Vagina (tissue), 2 donors: Measurements from ENCODE around the gene PFAS. TPM values are rescaled to one million over a fixed set of nuclear protein-coding genes. Genes with fewer than 3 reads are reported as not detected.

Experiments
- DNase-seq, 2 donors: peaks; one replicate each; pipeline ENCODE4 v3.0.0-alpha.2; 2017; ENCODE audit errors: extremely low spot score in 2 of 2
- H3K27ac ChIP-seq: fragments of 200-600 bp; sonication (generic); one replicate; pipeline ENCODE4 v1.5.1; 2019
- H3K27me3 ChIP-seq: fragments of 200-600 bp; sonication (generic); one replicate; pipeline ENCODE4 v1.5.1; 2019
- H3K36me3 ChIP-seq, 2 donors: fragments of 200-600 bp; sonication (generic); one replicate each; pipeline ENCODE4 v1.5.1; 2017 to 2019
- H3K4me1 ChIP-seq: fragments of 200-600 bp; sonication (generic); one replicate; pipeline ENCODE4 v1.5.1; 2019
- H3K4me3 ChIP-seq, 2 donors: fragments of 200-600 bp; sonication (generic); 1 replicate in 1 of 2; 2 replicates in 1 of 2; pipeline ENCODE4 v1.5.1; 2016 to 2019
- H3K9me3 ChIP-seq: fragments of 200-600 bp; sonication (generic); one replicate; pipeline ENCODE4 v1.5.1; 2019
- CTCF ChIP-seq, 3 experiments: fragments of 450-650 bp in 2 of 3; fragments of 200-600 bp in 1 of 3; sonication (generic) in 1 of 3; IDR thresholded peaks; one replicate each; pipeline ENCODE4 v1.5.1; 2017 to 2019; ENCODE audit warnings: antibody characterized with exemption in 3 of 3, mild to moderate bottlenecking in 2 of 3, moderate library complexity in 2 of 3
- POLR2A ChIP-seq, 2 donors: fragments of 450-650 bp; IDR thresholded peaks; one replicate each; pipeline ENCODE4 v1.6.1; 2017; ENCODE audit warnings: antibody characterized with exemption in 2 of 2, mild to moderate bottlenecking in 2 of 2, moderate library complexity in 2 of 2
- POLR2AphosphoS5 ChIP-seq, 2 donors: sonication (generic); formaldehyde crosslinking; IDR thresholded peaks; one replicate each; pipeline ENCODE4 v1.9.0; 2017; ENCODE audit warnings: antibody characterized with exemption in 2 of 2, mild to moderate bottlenecking in 2 of 2, low read depth in 1 of 2; ENCODE audit not compliant: insufficient read depth in 1 of 2
- intact Hi-C: fragments of 100-400 bp; cut with DNase I; formaldehyde crosslinking; loops from one replicate; pipeline ENCODE4 v1.15.1; 2023
- total RNA-seq: library from RNA; depleted of rRNA; stranded (reverse); fragments of >200 nt; gene quantifications from one replicate; pipeline ENCODE4 v1.2.3, GENCODE V29; 2016

PFAS gene
- total RNA-seq, 1 donor from 2014 or later = 36.3 TPM

GRCh38 chr17:8273884-8274444 lies 24.9 kb downstream of the PFAS start:
- no peak overlapping the region for H3K27ac ChIP-seq
- H3K9me3 ChIP-seq = no peaks in the 10 kb centered on the region
- no peaks in the 10 kb centered on the region for H3K27me3 ChIP-seq
- no peaks in the 10 kb centered on the region for H3K36me3 ChIP-seq
- DNase-seq = no peak
- intact Hi-C loops = no loop called here
- no peak for TF ChIP-seq POLR2AphosphoS5 (IDR thresholded peaks at IDR 0.05; ENCODE audit: insufficient read depth in 1 of 2, low read depth in 1 of 2)
- no peak for TF ChIP-seq CTCF (IDR thresholded peaks at IDR 0.05)
- TF ChIP-seq POLR2A (IDR thresholded peaks at IDR 0.05) = no peak
- no peak overlapping the region for H3K4me3 ChIP-seq
- no peaks in the 10 kb centered on the region for H3K4me1 ChIP-seq

GRCh38 chr17:8274816-8275215 lies 25.7 kb downstream of the PFAS start:
- TF ChIP-seq POLR2AphosphoS5 (IDR thresholded peaks at IDR 0.05; ENCODE audit: insufficient read depth in 1 of 2, low read depth in 1 of 2) (no peak), CTCF (IDR thresholded peaks at IDR 0.05) (no peak), POLR2A (IDR thresholded peaks at IDR 0.05) (no peak)
- Histone ChIP-seq H3K27me3 (no peaks in the 10 kb centered on the region), H3K4me3 (no peak overlapping the region), H3K36me3 (no peaks in the 10 kb centered on the region), H3K9me3 (no peaks in the 10 kb centered on the region), H3K4me1 (no peaks in the 10 kb centered on the region), H3K27ac (no peak overlapping the region)
- DNase-seq = no peak
- intact Hi-C loops = no loop called here

GRCh38 chr17:8275421-8276290 lies 26.6 kb downstream of the PFAS start:
- no peaks in the 10 kb centered on the region for H3K9me3 ChIP-seq
- no peak for DNase-seq
- no peak overlapping the region for H3K4me3 ChIP-seq
- no peaks in the 10 kb centered on the region for H3K27me3 ChIP-seq
- no peak overlapping the region for H3K27ac ChIP-seq
- TF ChIP-seq POLR2A (IDR thresholded peaks at IDR 0.05) = no peak
- TF ChIP-seq CTCF (IDR thresholded peaks at IDR 0.05) = no peak
- TF ChIP-seq POLR2AphosphoS5 (IDR thresholded peaks at IDR 0.05; ENCODE audit: insufficient read depth in 1 of 2, low read depth in 1 of 2) = no peak
- no peaks in the 10 kb centered on the region for H3K36me3 ChIP-seq
- H3K4me1 ChIP-seq = no peaks in the 10 kb centered on the region
- intact Hi-C loops = no loop called here

- no peak overlapping the region for H3K4me3 ChIP-seq
- intact Hi-C loops = no loop called here
- TF ChIP-seq POLR2A (IDR thresholded peaks at IDR 0.05) = no peak
- TF ChIP-seq POLR2AphosphoS5 (IDR thresholded peaks at IDR 0.05; ENCODE audit: insufficient read depth in 1 of 2, low read depth in 1 of 2) = no peak
- TF ChIP-seq CTCF (IDR thresholded peaks at IDR 0.05) = no peak
- H3K36me3 ChIP-seq = no peaks in the 10 kb centered on the region
- H3K4me1 ChIP-seq = no peaks in the 10 kb centered on the region
- H3K9me3 ChIP-seq = no peaks in the 10 kb centered on the region
- no peak for DNase-seq
- no peaks in the 10 kb centered on the region for H3K27me3 ChIP-seq
- H3K27ac ChIP-seq = no peak overlapping the region
Observed at GRCh38 chr17:8277317-8277716, 28.2 kb downstream of the PFAS start.

- Histone ChIP-seq H3K27ac (no peak overlapping the region), H3K9me3 (no peaks in the 10 kb centered on the region), H3K36me3 (no peaks in the 10 kb centered on the region), H3K27me3 (no peaks in the 10 kb centered on the region), H3K4me3 (no peak overlapping the region), H3K4me1 (no peaks in the 10 kb centered on the region)
- TF ChIP-seq CTCF (IDR thresholded peaks at IDR 0.05) = no peak
- TF ChIP-seq POLR2A (IDR thresholded peaks at IDR 0.05) = no peak
- intact Hi-C loops = no loop called here
- no peak for DNase-seq
Observed at GRCh38 chr17:8282345-8282744, 33.3 kb downstream of the PFAS start.
